CD4-positive, alpha-beta T cell treated with Interleukin-21 for 1 hour (primary cell): Measurements from ENCODE around the gene DHX34.
"Not testable (repeated sequence)": the region's sequence is repeated elsewhere in the genome, so short reads cannot be mapped to it uniquely, and the experiment has no call there.

ENCODE experiments used
- DNase-seq: peaks from one replicate; pipeline ENCODE4 v3.0.0-alpha.2; 2020

Gene DHX34

GRCh38 chr19:47372603-47373002, 23.5 kb downstream of the DHX34 start:
- DNase-seq, result no peak

- DNase-seq, result no peak
These were observed 24.4 kb downstream of the DHX34 start for GRCh38 chr19:47373246-47374240.

- no peak for DNase-seq
These were observed 26.0 kb downstream of the DHX34 start for GRCh38 chr19:47374876-47375693.

- no peak for DNase-seq
These were observed 26.8 kb downstream of the DHX34 start for GRCh38 chr19:47375694-47376588.

GRCh38 chr19:47376589-47377144, 27.6 kb downstream of the DHX34 start:
- no peak for DNase-seq

GRCh38 chr19:47377208-47377701, 28.1 kb downstream of the DHX34 start:
- DNase-seq, result no peak

- no peak for DNase-seq
These were observed 28.7 kb downstream of the DHX34 start for GRCh38 chr19:47377801-47378200.

- DNase-seq, result no peak
These were observed 29.1 kb downstream of the DHX34 start for GRCh38 chr19:47378246-47378645.

GRCh38 chr19:47379381-47379938, 30.3 kb downstream of the DHX34 start:
- no peak for DNase-seq

- no peak for DNase-seq
These were observed 31.4 kb downstream of the DHX34 start for GRCh38 chr19:47380559-47380958.

- no peak for DNase-seq
These were observed 32.0 kb downstream of the DHX34 start for GRCh38 chr19:47381121-47381520.

GRCh38 chr19:47381653-47382279, 32.7 kb downstream of the DHX34 start:
- peak; percentile 43 for DNase-seq

GRCh38 chr19:47383890-47384289, 34.8 kb downstream of the DHX34 start:
- not testable (repeated sequence) for DNase-seq

GRCh38 chr19:47384533-47384932, 35.4 kb downstream of the DHX34 start:
- not testable (repeated sequence) for DNase-seq

- not testable (repeated sequence) for DNase-seq
These were observed 37.5 kb downstream of the DHX34 start for GRCh38 chr19:47386582-47386981.

GRCh38 chr19:47387623-47388022, 38.5 kb downstream of the DHX34 start:
- not testable (repeated sequence) for DNase-seq

- not testable (repeated sequence) for DNase-seq
These were observed 39.6 kb downstream of the DHX34 start for GRCh38 chr19:47388721-47389120.

- DNase-seq, result peak; percentile 25
These were observed 40.0 kb downstream of the DHX34 start for GRCh38 chr19:47389150-47389556.

GRCh38 chr19:47390533-47391488, 41.7 kb downstream of the DHX34 start:
- DNase-seq, result no peak
